Effector CD4-positive, alpha-beta T cell (primary cell): ENCODE data around the gene DAB2IP.

Source experiments
- DNase-seq: peaks from one replicate; pipeline ENCODE4 v3.0.0-alpha.2; 2020

The DAB2IP gene

GRCh38 chr9:121807069-121807822 is 155.8 kb downstream of the DAB2IP start:
- no peak for DNase-seq

DNA sequence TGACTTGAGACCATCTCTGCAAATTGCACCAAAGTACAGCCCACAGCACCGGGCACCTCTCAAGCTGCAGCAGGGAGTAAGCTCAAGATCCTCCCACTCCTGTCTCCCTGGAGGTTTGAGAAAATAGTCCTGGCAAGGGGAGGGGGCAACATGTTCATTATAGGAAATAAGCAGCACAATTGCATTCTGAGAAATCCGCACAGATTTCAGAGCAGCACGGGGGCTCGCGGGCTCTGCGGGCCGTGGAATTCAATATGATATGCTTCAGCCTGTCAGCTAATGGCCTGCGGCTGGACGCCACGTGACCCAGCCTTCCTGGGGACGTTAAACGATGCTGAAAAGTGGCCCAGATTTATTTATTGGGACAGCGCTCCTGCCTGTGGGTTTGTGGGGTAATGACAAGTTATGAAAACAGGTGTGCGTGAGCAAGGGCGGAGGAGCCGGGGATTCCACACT is 156.4 kb downstream of the DAB2IP start:
- DNase-seq, result no peak

DNA sequence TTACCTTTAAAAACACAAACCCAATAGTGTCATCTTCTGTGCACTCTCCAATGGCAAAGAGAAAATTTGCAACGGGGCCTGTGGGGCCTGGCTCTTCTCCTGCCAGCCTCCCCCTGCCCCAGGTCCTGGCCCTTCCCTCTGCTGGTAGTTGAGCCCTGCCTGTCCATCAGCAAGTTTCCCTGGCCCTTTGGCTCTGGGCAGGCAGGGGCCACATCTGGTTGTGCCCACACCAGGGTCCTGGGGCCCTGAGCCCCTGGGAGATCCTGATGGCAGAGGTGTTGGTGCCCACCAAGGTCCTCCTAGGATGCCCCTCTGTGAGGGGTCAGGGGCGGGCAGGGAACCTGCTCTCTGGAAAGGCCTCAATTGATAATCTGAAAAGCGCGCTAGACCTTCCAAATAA is 157.3 kb downstream of the DAB2IP start:
- no peak for DNase-seq

DNA sequence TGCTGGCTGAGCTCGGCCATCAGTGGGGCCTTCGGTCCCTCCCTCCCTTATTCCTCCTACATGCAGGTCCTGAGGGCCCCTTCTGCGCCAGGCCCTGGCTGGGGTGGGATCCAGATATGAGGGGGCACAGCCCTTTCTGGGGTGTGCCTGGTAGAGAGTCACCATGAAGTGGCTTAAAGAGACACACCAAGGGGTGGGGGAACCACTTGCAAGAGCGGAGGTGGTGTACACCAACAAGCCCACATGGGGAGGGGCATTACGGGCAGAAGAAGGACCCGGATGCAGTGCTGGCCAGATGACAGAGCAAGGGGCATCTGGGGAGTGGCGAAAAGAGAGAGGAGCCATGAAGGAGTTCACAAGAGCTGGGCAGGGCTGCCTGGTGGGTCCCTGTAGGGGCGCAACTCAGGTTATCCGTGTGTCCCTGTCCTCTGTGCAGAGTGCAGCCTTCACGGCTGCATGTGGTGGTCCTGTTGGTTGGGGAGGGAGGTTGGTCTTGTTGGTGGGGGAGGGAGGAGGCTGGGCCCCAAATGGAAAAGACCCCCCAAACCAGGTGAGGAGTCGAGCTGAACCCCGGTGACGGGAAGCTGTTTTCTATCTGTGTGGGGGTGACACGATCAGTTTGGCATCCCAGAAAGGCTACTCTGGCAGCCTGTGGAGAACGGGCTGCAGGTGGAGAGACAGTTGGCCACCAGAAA is 158.1 kb downstream of the DAB2IP start:
- no peak for DNase-seq

- no peak for DNase-seq
Observed at GRCh38 chr9:121810489-121810888, 159.1 kb downstream of the DAB2IP start.

- DNase-seq, result no peak
Observed at GRCh38 chr9:121811140-121811539, 159.7 kb downstream of the DAB2IP start.

DNA sequence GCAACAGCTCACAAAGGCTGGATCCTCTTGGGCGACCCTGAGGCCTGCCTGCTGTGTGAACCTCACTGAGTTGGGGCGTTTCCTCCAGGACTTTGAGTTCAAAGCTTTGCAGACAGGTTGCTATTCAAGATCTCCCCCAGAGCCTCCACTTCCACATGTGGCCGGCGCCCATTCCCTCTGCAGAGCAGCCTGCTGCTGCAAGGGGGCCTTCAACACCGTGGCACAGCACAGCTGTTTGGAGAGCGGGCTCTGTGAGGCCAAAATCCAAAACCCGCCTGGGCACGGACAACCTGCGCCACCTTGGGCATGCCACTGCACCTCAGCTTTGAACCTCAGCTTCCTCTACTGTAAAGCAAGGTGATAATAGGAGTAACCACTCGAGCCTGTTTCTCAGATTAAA is 160.3 kb downstream of the DAB2IP start:
- DNase-seq, result no peak

DNA sequence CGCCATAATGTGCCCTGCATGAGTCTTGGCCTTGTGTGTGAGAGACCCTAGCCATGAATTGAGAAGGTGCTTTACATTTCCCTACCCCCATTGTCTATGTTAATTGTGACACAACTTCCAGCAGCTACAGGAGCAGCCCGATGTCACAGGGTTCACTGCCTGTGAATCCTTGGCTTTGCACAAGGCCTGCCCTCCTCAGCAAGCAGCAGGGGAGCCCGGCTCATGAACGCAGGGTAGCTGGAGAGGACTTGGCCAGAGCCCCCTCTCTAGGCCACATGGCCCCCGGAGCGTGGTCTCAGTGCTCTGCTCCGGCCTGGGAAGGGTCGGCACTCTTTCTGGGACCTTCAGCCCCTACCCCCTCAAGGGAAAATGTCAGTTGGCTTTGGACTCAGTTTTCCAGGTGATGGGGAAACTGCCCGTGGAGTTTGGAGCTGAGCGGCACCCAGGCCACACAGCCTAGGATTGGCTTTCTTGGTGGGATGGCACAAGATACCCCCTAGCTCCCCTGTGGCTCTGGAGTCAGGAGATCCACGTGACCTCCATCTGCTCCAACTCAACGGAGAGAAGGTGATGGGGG is 160.8 kb downstream of the DAB2IP start:
- DNase-seq, result no peak

- no peak for DNase-seq
Observed at GRCh38 chr9:121813519-121814210, 162.2 kb downstream of the DAB2IP start.

DNA sequence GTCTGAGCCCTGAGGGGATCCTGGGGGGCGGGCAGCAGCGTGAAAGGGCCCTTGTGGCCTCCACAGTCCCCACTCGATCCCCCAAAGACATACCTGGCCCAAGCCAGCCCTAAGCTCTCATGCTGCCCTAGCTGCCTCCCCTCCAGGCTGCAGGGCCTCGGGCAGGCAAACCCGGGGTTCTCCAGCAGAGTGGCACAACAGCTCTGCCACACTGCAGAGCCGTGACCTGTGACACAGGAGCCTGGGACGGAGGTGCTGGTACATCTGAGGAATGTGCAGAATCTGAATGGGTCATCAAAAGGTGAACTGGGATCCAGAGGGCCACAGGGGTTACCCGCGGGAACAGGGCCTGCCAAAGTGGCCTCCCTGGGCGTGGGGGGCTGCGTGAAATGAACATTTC is 163.2 kb downstream of the DAB2IP start:
- no peak for DNase-seq

GRCh38 chr9:121815084-121815483 is 163.7 kb downstream of the DAB2IP start:
- DNase-seq, result no peak

GRCh38 chr9:121815546-121816448 is 164.4 kb downstream of the DAB2IP start:
- no peak for DNase-seq

GRCh38 chr9:121816449-121816817 is 165.0 kb downstream of the DAB2IP start:
- no peak for DNase-seq

DNA sequence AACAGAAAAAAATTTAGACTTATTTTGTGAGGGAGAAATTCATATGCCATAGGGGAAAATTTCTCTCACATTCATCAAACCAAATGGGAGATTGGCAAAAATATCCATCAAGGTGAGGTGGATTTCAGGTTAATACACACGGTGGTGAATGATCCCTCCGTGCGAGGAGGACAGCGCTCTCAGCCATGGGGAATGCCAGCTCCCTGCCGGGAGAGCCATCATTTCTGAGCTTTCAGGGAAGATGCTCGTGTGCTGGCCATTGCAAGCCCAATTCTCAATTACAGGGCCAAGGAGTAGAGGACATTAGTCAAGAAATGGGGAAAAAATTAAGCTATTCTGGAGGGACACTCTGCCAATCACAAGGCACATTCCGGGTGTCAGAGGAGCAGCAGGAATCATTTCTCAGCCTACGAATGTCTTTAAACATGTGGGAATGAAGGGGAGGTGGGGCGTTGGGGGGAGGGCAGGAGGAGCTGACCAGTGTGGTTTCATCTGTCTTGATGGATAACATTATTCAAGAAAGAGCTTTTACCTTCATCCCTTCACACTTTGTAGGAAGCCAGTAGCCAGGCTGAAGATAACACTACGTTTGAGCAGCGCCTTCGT is 165.5 kb downstream of the DAB2IP start:
- no peak for DNase-seq

DNA sequence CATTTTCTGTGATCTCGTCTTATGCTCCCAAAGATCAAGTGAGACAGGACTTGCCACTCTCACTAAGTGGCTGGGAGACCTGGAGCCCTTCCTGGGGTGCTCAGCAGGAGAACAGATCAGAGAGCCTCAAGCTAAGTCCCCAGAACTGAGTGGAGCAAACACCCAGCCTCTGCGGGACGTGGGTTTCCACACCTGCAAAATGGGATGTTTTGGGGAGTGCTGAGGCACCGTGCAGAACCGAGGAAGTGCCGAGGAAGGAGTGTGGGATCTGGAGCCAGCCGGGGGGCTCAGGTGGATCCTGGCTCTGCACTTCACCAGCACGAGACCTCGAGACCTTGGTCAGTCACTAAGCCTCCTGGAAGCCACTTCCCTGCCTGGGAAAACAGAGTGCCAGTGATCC is 166.0 kb downstream of the DAB2IP start:
- no peak for DNase-seq

GRCh38 chr9:121818016-121818661 is 166.7 kb downstream of the DAB2IP start:
- DNase-seq, result no peak

GRCh38 chr9:121818841-121819427 is 167.5 kb downstream of the DAB2IP start:
- no peak for DNase-seq

GRCh38 chr9:121819428-121820231 is 168.2 kb downstream of the DAB2IP start:
- DNase-seq, result no peak

- DNase-seq, result no peak
Observed at GRCh38 chr9:121820286-121821005, 169.0 kb downstream of the DAB2IP start.
